ENCODE data around the gene AMOTL2. TPM values are rescaled to one million over a fixed set of nuclear protein-coding genes. Genes with fewer than 3 reads are reported as not detected.

AMOTL2 gene
- total RNA-seq, 1 donor from 2014 or later: 46.5 TPM

DNA sequence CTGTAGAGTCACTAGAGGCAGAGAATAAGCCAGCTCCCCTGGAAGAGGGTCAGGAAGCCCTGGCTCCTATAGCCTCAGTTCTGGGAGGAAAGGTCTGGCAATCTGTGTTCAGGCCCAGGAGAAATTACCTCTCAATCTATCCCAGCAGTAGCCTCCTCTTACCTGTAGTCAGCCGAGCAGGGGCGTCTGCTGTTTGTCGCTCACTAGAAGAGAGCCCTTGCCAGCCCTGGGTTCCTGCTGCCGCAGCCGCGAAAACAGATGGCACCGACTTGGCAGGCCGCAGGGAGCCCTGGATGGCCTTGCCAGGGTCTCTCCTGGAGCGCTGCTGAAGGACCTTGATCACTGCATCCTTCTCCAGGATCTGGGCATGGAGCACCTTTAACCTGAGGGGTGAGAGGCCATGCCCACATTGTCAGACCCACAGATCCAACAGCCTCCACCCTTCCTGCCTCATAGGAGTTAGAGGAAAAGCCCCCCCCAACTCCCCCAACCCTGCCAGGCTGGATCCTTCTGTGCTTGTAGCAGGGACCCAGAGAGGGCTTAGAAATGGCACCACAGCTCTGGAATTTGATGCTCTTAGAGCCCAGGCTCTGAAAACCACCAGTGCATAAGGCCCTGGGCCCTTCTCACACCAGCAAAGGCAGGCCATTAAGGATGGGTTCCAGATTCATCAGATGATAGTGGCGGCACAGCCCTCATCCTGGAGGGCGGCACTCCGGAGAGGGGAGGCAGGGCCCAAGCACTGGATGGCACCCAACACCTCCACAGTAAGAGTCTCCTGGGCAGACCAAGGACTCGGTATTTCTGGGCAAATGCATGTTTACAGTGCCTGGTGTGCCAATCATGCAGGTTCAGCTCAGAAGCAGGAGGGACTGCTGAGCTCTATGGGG lies 14.9 kb downstream of the AMOTL2 start:
- H3K9me3 Mint-ChIP-seq (ENCODE audit: unreplicated experiment): no peaks in the 10 kb centered on the region
- peaks cover 40% of the 10 kb centered on the region for H3K36me3 Mint-ChIP-seq (ENCODE audit: low read depth, unreplicated experiment)
- DNase-seq (ENCODE audit: low spot score): no peak

DNA sequence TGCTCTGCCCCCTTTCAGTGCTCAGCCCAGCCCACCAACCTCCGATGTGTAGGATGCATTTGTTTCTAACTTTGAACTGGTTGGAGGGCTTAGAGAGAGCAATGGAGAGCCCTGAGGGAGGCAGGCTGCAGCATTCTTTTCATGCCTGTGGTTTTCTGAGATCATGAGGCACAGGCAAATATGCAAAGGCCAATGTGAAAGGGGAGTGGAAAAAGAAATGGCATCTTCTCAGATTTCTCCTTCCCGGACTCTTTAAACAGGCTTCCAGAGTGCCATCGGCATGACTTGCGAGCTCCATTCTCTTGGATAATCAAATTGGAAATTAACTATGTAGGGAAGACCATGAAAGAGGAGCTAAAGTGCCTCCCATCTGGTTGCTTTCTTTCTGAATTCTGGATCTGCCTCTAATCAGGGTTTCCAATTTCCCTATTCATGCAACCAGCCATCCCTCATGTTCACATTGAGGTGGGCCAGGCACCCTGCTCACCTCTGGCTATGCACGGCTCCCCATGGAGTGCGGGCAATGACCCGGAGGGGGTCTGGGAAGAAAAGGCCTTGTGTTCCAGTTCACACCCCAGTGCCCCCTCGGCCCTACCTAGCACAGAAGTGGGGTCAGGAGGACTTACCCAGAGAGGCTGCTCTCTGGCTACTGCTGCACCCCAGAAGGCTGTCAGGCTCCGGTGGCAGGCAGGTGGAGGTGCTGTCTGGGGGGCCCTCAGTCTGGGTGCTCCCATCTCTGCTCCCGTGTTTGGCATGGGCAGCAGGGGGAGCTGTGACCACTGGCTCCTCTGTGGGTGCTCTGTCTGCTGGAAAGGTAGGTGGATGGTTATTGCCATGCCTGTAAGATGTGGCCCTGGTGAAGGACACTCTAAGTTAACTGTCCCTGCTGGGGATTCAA lies 16.1 kb downstream of the AMOTL2 start:
- TF ChIP-seq, protein P1, sequence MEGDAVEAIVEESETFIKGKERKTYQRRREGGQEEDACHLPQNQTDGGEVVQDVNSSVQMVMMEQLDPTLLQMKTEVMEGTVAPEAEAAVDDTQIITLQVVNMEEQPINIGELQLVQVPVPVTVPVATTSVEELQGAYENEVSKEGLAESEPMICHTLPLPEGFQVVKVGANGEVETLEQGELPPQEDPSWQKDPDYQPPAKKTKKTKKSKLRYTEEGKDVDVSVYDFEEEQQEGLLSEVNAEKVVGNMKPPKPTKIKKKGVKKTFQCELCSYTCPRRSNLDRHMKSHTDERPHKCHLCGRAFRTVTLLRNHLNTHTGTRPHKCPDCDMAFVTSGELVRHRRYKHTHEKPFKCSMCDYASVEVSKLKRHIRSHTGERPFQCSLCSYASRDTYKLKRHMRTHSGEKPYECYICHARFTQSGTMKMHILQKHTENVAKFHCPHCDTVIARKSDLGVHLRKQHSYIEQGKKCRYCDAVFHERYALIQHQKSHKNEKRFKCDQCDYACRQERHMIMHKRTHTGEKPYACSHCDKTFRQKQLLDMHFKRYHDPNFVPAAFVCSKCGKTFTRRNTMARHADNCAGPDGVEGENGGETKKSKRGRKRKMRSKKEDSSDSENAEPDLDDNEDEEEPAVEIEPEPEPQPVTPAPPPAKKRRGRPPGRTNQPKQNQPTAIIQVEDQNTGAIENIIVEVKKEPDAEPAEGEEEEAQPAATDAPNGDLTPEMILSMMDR (IDR thresholded peaks at IDR 0.05; ENCODE audit: unreplicated experiment): peak; percentile 29
- Mint-ChIP-seq H3K4me1 (ENCODE audit: unreplicated experiment) (peaks cover 3% of the 10 kb centered on the region), H3K4me3 (ENCODE audit: unreplicated experiment) (peak overlapping the region; percentile 73), H3K27ac (ENCODE audit: unreplicated experiment) (peak overlapping the region; percentile 81), H3K36me3 (ENCODE audit: low read depth, unreplicated experiment) (peaks cover 40% of the 10 kb centered on the region), H3K9me3 (ENCODE audit: unreplicated experiment) (no peaks in the 10 kb centered on the region), H3K27me3 (ENCODE audit: unreplicated experiment) (peaks cover 14% of the 10 kb centered on the region)
- no peak for DNase-seq (ENCODE audit: low spot score)

More for the DNA sequence above, 14.9 kb downstream of the AMOTL2 start:
- Mint-ChIP-seq H3K27ac (ENCODE audit: unreplicated experiment) (peak overlapping the region; percentile 81), H3K4me3 (ENCODE audit: unreplicated experiment) (peak overlapping the region; percentile 73), H3K4me1 (ENCODE audit: unreplicated experiment) (peaks cover 12% of the 10 kb centered on the region), H3K27me3 (ENCODE audit: unreplicated experiment) (peaks cover 16% of the 10 kb centered on the region)
- TF ChIP-seq, protein P1 (IDR thresholded peaks at IDR 0.05; ENCODE audit: unreplicated experiment): no peak

DNA sequence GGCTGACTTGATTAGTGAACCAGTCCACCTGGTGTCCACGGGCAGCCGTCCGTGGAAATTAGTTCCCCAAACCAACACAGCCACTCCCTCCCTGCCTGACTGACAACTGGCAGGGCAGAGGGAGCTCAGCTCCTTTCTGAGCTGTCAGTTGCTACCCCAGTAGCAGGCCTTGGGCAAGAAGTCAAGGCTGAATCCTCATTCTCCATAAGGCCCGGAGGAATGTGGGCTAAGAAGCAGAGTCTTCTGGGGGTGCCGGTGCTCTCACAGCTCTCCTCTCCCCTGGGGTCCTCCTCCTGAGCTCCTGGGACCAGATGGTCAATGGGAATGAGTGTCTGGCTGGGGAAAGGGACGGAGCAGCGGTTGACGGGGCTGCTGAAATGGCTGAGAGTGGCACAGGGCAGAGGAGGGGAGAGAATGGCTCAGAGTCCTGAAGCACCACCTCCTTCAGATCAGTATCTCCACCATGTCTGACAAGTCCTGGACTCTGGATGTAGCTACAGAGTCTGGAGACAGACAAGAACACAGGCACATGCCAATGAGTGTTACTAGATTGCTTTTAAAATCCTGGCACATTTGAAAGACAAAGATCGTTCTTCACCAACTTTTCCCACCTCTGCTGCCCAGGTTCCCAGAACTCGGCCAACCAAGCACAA lies 16.9 kb downstream of the AMOTL2 start:
- Mint-ChIP-seq H3K27ac (ENCODE audit: unreplicated experiment) (peak overlapping the region; percentile 75), H3K4me3 (ENCODE audit: unreplicated experiment) (peak overlapping the region; percentile 71), H3K4me1 (ENCODE audit: unreplicated experiment) (no peaks in the 10 kb centered on the region), H3K36me3 (ENCODE audit: low read depth, unreplicated experiment) (peaks cover 40% of the 10 kb centered on the region), H3K9me3 (ENCODE audit: unreplicated experiment) (no peaks in the 10 kb centered on the region), H3K27me3 (ENCODE audit: unreplicated experiment) (peaks cover 14% of the 10 kb centered on the region)
- TF ChIP-seq, protein P1 (IDR thresholded peaks at IDR 0.05; ENCODE audit: unreplicated experiment): no peak
- no peak for DNase-seq (ENCODE audit: low spot score)

DNA sequence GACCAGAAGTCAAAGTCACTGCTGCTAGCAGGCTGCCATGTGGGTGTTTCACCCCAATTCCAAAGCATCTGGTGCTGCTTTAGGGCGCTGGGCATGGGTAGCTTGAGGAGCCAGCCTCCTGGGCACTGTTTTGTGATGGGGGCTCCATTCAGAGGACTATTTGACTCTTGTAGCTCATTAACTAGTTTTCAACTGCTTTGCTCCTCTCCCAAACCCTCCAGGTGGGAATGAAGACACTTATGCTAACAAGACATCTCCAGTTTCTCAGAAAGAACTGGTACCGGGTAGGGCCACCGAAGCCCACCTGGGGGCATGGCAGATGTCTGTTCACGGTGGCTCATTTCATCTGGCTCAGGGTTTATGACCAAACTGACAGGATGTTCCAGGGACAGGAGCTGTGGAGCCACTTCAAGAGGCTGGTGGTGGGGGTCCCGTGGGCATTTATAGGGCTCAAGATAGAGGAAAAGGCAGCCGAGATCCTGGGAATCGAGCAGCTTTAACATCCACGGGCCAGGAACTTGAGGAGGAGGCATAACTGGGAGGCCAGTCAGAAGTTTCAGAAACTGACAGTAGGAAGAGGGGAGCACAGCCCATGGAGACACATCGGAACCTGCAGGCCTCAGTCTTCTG lies 17.7 kb downstream of the AMOTL2 start:
- Mint-ChIP-seq H3K27ac (ENCODE audit: unreplicated experiment) (no peak overlapping the region), H3K27me3 (ENCODE audit: unreplicated experiment) (peaks cover 14% of the 10 kb centered on the region), H3K9me3 (ENCODE audit: unreplicated experiment) (no peaks in the 10 kb centered on the region), H3K4me1 (ENCODE audit: unreplicated experiment) (peaks cover 2% of the 10 kb centered on the region), H3K4me3 (ENCODE audit: unreplicated experiment) (no peak overlapping the region), H3K36me3 (ENCODE audit: low read depth, unreplicated experiment) (peaks cover 35% of the 10 kb centered on the region)
- TF ChIP-seq, protein P1 (IDR thresholded peaks at IDR 0.05; ENCODE audit: unreplicated experiment): no peak
- no peak for DNase-seq (ENCODE audit: low spot score)

Measured in endothelial cell (in vitro differentiated cells).